ENCODE measurements around the gene POLN. TPM values are rescaled to one million over a fixed set of nuclear protein-coding genes. Genes with fewer than 3 reads are reported as not detected.

POLN gene
- total RNA-seq, 1 donor, result 2.9 TPM

GRCh38 chr4:2069161-2069971 is 172.6 kb downstream of the POLN start:
- Histone ChIP-seq H3K36me3 (ENCODE audit: insufficient read depth, low read length) (no peaks in the 10 kb centered on the region), H3K27ac (ENCODE audit: low read depth, low read length) (no peak overlapping the region), H3K27me3 (ENCODE audit: insufficient read depth, low read length) (no peaks in the 10 kb centered on the region), H3K4me3 (ENCODE audit: insufficient read depth, low read length) (no peak overlapping the region), H4K20me1 (ENCODE audit: insufficient read depth, low read length) (no peaks in the 10 kb centered on the region), H3K4me2 (ENCODE audit: insufficient read depth, low read length) (no peak overlapping the region), H3K4me1 (ENCODE audit: insufficient read depth, low read length) (no peaks in the 10 kb centered on the region), H2AFZ (ENCODE audit: low read length) (no peak overlapping the region), H3K9me3 (ENCODE audit: low read depth, low read length) (no peaks in the 10 kb centered on the region), H3K79me2 (ENCODE audit: insufficient read depth, low read length) (no peaks in the 10 kb centered on the region)
- DNase-seq (ENCODE audit: insufficient read length, low spot score, missing footprints), result peak; percentile 71
- no peak for TF ChIP-seq CTCF (IDR thresholded peaks at IDR 0.05; ENCODE audit: extremely low read depth, low read depth, low read length)

- H3K79me2 ChIP-seq (ENCODE audit: insufficient read depth, low read length), result no peaks in the 10 kb centered on the region
- DNase-seq (ENCODE audit: insufficient read length, low spot score, missing footprints), result peak; percentile 74
- H3K4me2 ChIP-seq (ENCODE audit: insufficient read depth, low read length), result no peak overlapping the region
- H3K27ac ChIP-seq (ENCODE audit: low read depth, low read length), result no peak overlapping the region
- no peak overlapping the region for H3K4me3 ChIP-seq (ENCODE audit: insufficient read depth, low read length)
- H4K20me1 ChIP-seq (ENCODE audit: insufficient read depth, low read length), result no peaks in the 10 kb centered on the region
- TF ChIP-seq CTCF (IDR thresholded peaks at IDR 0.05; ENCODE audit: extremely low read depth, low read depth, low read length), result no peak
- H3K9me3 ChIP-seq (ENCODE audit: low read depth, low read length), result no peaks in the 10 kb centered on the region
- no peak overlapping the region for H2AFZ ChIP-seq (ENCODE audit: low read length)
- no peaks in the 10 kb centered on the region for H3K36me3 ChIP-seq (ENCODE audit: insufficient read depth, low read length)
- H3K27me3 ChIP-seq (ENCODE audit: insufficient read depth, low read length), result no peaks in the 10 kb centered on the region
- no peaks in the 10 kb centered on the region for H3K4me1 ChIP-seq (ENCODE audit: insufficient read depth, low read length)
Observed at GRCh38 chr4:2068566-2068965, 173.4 kb downstream of the POLN start.

GRCh38 chr4:2068198-2068470 is 173.8 kb downstream of the POLN start:
- Histone ChIP-seq H3K36me3 (ENCODE audit: insufficient read depth, low read length) (no peaks in the 10 kb centered on the region), H2AFZ (ENCODE audit: low read length) (no peak overlapping the region), H3K4me3 (ENCODE audit: insufficient read depth, low read length) (no peak overlapping the region), H3K27ac (ENCODE audit: low read depth, low read length) (no peak overlapping the region), H3K9me3 (ENCODE audit: low read depth, low read length) (no peaks in the 10 kb centered on the region), H3K4me2 (ENCODE audit: insufficient read depth, low read length) (no peak overlapping the region), H3K79me2 (ENCODE audit: insufficient read depth, low read length) (no peaks in the 10 kb centered on the region), H3K4me1 (ENCODE audit: insufficient read depth, low read length) (no peaks in the 10 kb centered on the region), H4K20me1 (ENCODE audit: insufficient read depth, low read length) (no peaks in the 10 kb centered on the region), H3K27me3 (ENCODE audit: insufficient read depth, low read length) (no peaks in the 10 kb centered on the region)
- peak; percentile 72 for DNase-seq (ENCODE audit: insufficient read length, low spot score, missing footprints)
- TF ChIP-seq CTCF (IDR thresholded peaks at IDR 0.05; ENCODE audit: extremely low read depth, low read depth, low read length), result no peak

- no peak overlapping the region for H2AFZ ChIP-seq (ENCODE audit: low read length)
- no peaks in the 10 kb centered on the region for H3K4me1 ChIP-seq (ENCODE audit: insufficient read depth, low read length)
- H3K4me3 ChIP-seq (ENCODE audit: insufficient read depth, low read length), result no peak overlapping the region
Observed at GRCh38 chr4:2067446-2068197, 174.3 kb downstream of the POLN start.

More at GRCh38 chr4:2067446-2068197, 174.3 kb downstream of the POLN start:
- H3K9me3 ChIP-seq (ENCODE audit: low read depth, low read length), result no peaks in the 10 kb centered on the region
- no peaks in the 10 kb centered on the region for H3K79me2 ChIP-seq (ENCODE audit: insufficient read depth, low read length)
- no peaks in the 10 kb centered on the region for H3K36me3 ChIP-seq (ENCODE audit: insufficient read depth, low read length)
- no peaks in the 10 kb centered on the region for H3K27me3 ChIP-seq (ENCODE audit: insufficient read depth, low read length)
- H3K4me2 ChIP-seq (ENCODE audit: insufficient read depth, low read length), result no peak overlapping the region
- DNase-seq (ENCODE audit: insufficient read length, low spot score, missing footprints), result peak; percentile 89
- no peak overlapping the region for H3K27ac ChIP-seq (ENCODE audit: low read depth, low read length)
- no peaks in the 10 kb centered on the region for H4K20me1 ChIP-seq (ENCODE audit: insufficient read depth, low read length)
- TF ChIP-seq CTCF (IDR thresholded peaks at IDR 0.05; ENCODE audit: extremely low read depth, low read depth, low read length), result no peak
